BJ (cell line): ENCODE measurements around the gene RADIL. TPM values are rescaled to one million over a fixed set of nuclear protein-coding genes. Genes with fewer than 3 reads are reported as not detected.

Source experiments
- CTCF ChIA-PET: fragments of 350-600 bp; formaldehyde crosslinking; extraction: SDS; loops from one replicate; lab custom pipeline; 2021; ENCODE audit warnings: antibody characterized with exemption, inconsistent platforms; lab: Yijun Ruan, JAX
- POLR2A ChIA-PET: fragments of 300-600 bp; sonication (Branson Sonifier 250); formaldehyde crosslinking; extraction: SDS; loops from one replicate; lab custom pipeline; 2021; ENCODE audit warnings: antibody characterized with exemption; lab: Charles Lee
- DNase-seq: peaks from one replicate; pipeline ENCODE4 v3.0.0-alpha.2; 2011; ENCODE audit warnings: low read depth
- H3K27me3 ChIP-seq: 2 replicates; pipeline ENCODE4 v1.6.0; 2011; ENCODE audit warnings: low read length; ENCODE audit not compliant: control insufficient read depth, insufficient read depth
- H3K36me3 ChIP-seq: 2 replicates; pipeline ENCODE4 v1.5.1; 2011; ENCODE audit warnings: low read length; ENCODE audit not compliant: control insufficient read depth, insufficient read depth
- H3K4me3 ChIP-seq: 2 replicates; pipeline ENCODE4 v1.5.1; 2011; ENCODE audit warnings: low read depth, mild to moderate bottlenecking, control low read depth, low read length
- polyA plus RNA-seq: library from polyadenylated mRNA; depleted of rRNA; stranded (reverse); fragments of >200 nt; gene quantifications from 2 replicates; pipeline ENCODE4 v1.2.3, GENCODE V29; 2011
- TF ChIP-seq, protein P1 (sequence below): IDR thresholded peaks from 2 replicates; pipeline ENCODE4 v1.5.1; 2011; ENCODE audit warnings: low read depth, mild to moderate bottlenecking, control low read depth, inconsistent platforms, low read length, moderate library complexity; ENCODE audit not compliant: insufficient read depth

Gene RADIL
- polyA plus RNA-seq, 1 experiment: 1.2 TPM

DNA sequence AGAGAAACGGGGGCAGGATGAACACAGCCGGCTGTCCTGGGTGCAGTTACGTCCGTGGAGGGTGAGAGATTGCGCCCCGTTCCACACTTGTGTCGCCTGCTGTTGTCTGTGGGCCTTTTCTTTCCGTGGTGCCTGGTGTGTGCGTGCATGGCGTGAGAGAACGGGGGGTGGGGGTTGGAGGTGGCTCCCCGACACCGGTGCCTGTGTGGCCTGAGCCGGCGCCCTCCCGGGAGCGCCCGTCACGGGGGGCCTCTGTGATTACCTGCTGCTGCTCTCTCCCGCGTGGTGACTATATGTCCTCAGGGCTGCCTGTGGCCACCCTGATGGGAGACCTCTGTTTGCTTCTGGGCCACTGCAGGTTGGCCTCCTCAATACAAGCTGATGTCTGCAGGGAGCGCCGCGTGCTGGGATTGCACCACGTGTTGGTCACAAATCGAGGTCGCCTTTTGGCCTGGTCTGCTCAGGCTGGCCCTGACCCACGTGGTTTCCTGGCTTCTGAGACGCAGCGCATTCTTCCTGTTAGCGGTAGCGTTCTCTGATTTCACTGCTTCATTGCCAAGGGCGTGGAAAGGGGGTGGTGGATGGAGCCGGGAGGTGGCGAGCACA lies 119.0 kb downstream of the RADIL start:
- Histone ChIP-seq H3K36me3 (peaks cover 48% of the 10 kb centered on the region), H3K27me3 (no peaks in the 10 kb centered on the region), H3K4me3 (no peak overlapping the region)
- ChIA-PET POLR2A (no interaction called here), CTCF (no interaction called here)
- TF ChIP-seq, protein P1, sequence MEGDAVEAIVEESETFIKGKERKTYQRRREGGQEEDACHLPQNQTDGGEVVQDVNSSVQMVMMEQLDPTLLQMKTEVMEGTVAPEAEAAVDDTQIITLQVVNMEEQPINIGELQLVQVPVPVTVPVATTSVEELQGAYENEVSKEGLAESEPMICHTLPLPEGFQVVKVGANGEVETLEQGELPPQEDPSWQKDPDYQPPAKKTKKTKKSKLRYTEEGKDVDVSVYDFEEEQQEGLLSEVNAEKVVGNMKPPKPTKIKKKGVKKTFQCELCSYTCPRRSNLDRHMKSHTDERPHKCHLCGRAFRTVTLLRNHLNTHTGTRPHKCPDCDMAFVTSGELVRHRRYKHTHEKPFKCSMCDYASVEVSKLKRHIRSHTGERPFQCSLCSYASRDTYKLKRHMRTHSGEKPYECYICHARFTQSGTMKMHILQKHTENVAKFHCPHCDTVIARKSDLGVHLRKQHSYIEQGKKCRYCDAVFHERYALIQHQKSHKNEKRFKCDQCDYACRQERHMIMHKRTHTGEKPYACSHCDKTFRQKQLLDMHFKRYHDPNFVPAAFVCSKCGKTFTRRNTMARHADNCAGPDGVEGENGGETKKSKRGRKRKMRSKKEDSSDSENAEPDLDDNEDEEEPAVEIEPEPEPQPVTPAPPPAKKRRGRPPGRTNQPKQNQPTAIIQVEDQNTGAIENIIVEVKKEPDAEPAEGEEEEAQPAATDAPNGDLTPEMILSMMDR: no peak
- no peak for DNase-seq

DNA sequence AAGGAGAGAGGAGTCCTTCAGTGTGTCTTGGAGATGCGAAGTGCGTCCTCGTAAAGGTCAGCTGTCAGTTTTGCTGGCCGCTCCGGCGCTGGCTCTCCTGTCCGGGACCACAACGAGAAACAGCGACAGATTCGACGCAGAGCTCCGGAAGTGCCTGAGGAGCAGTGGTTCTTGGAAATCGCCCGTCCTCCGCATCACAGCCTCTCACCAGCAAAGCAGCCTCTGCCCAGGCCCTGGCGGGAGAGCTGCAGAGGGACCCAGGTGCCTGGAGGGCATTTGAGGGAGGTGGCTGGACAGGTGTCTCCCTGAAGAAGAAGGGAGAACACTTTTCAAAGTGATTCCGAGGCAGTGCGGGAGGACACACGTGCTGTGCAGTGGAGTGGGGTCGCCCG lies 119.7 kb downstream of the RADIL start:
- ChIA-PET POLR2A (no interaction called here), CTCF (no interaction called here)
- DNase-seq: no peak
- TF ChIP-seq, protein P1: no peak
- no peaks in the 10 kb centered on the region for H3K27me3 ChIP-seq
- H3K4me3 ChIP-seq: no peak overlapping the region
- peaks cover 52% of the 10 kb centered on the region for H3K36me3 ChIP-seq

DNA sequence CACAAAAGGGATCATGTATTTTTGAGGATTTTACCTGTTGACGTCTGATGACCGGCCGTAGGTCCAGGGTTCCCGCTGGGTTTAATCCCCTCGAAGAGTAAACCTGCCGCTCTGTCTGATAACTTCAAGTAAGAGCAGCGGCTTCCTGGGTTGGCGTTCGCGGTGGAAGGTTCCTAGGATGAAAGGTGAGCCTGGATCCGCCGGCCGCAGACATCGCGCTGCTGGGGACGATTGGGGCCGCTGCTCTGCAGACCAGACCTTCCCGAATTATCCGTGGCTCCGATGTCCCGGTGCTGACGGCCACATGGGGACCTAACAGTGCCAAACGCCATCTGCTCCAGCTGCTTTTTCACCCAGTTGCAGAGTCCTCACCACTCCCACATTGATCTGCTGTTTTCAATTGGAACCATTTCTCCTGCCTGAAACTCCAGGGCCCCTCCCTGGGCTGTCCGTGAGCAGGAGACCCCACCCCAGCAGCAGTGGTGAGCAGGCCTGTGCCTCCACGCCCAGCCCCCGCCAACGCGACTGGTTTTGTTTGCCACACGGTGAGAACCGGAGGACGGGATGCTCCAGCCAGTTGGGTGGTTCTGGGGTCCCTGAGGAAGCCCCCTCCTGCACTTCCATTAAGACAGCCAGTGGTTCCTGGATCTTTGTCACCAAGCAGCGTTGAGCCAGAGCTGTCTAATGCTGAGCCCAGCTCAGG lies 120.3 kb downstream of the RADIL start:
- POLR2A ChIA-PET: no interaction called here
- TF ChIP-seq, protein P1: no peak
- peaks cover 56% of the 10 kb centered on the region for H3K36me3 ChIP-seq
- no peak overlapping the region for H3K4me3 ChIP-seq
- CTCF ChIA-PET: no interaction called here
- no peak for DNase-seq
- H3K27me3 ChIP-seq: no peaks in the 10 kb centered on the region

DNA sequence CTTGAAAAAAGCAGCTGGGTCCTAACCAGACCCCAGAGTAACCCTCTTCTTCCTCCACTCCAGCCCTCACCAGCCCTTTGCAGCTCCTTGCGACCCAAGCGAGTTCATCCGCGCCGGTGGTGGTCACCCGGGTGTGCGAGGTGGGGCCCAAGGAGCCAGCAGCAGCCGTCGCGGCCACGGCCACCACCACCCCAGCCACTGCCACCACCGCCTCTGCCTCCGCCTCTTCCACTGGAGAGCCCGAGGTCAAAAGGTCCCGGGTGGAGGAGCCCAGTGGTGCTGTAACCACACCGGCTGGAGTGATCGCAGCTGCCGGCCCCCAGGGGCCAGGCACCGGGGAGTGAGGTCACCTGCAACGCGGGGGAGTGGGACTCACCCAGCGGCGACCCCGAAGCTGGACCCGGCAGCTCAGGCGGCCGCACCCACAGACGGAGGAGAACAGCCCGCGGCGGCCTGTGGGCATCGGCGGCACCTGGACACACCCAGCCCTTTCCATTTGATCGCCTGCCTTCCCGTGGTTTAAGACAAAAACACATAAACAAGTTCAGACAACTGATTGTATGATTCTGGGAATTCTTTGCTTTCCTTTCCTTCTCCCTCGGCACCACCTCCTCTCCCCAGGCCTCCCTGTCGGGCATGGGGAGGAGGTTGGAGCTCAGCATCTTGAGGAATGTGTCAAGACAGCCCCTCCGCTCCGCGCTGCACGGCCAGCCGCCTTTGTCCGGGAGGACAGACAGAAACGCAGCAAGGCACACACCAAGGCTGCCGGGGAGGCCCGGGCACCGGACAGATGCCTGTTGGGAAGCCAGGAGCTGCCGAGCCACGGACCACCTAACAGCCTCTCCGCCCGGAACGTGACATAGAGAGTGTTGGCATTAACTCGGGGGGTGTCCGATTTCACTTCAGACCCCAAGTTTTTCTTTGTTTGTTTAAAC lies 121.1 kb downstream of the RADIL start:
- no peak overlapping the region for H3K4me3 ChIP-seq
- H3K36me3 ChIP-seq: peaks cover 60% of the 10 kb centered on the region
- ChIA-PET CTCF (no interaction called here), POLR2A (no interaction called here)
- TF ChIP-seq, protein P1: no peak
- no peak for DNase-seq
- H3K27me3 ChIP-seq: no peaks in the 10 kb centered on the region

DNA sequence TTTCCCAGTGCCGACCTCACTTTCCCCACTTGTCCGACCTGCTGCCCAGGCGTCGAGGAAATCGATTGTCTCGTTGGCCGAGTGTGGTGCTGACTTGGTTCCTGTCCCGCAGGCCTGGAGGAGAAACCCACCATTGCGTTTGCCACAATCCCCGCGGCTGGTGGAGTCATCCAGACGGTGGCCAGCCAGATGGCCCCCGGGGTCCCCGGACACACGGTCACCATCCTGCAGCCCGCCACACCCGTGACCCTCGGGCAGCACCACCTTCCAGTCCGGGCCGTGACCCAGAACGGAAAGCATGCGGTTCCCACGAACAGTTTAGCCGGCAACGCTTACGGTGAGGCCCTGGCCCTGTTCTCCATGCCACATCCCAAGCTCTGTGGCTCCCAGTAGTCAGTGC lies 122.6 kb downstream of the RADIL start:
- TF ChIP-seq, protein P1: no peak
- ChIA-PET POLR2A (no interaction called here), CTCF (interaction anchor here (0.6 kb wide), 1 partner anchor 47 kb away, joined by 3 read pairs; no protein-coding TSS in a partner anchor)
- Histone ChIP-seq H3K27me3 (no peaks in the 10 kb centered on the region), H3K36me3 (peaks cover 60% of the 10 kb centered on the region), H3K4me3 (no peak overlapping the region)
- no peak for DNase-seq
